Uterus (tissue), 4 donors: Measurements from ENCODE around the gene PRKG1. TPM values are rescaled to one million over a fixed set of nuclear protein-coding genes. Genes with fewer than 3 reads are reported as not detected.

Source experiments
- DNase-seq, 2 donors: peaks; one replicate each; pipeline ENCODE4 v3.0.0-alpha.2; 2019 to 2020
- H3K27ac ChIP-seq, 2 donors: fragments of 200-600 bp; sonication (generic); 1 replicate in 1 of 2; 2 replicates in 1 of 2; pipeline ENCODE4 v1.5.1; 2016 to 2018
- H3K27me3 ChIP-seq, 2 donors: fragments of 200-600 bp; sonication (generic); one replicate each; pipeline ENCODE4 v1.5.1; 2018 to 2019; ENCODE audit warnings: control low read depth in 1 of 2
- H3K36me3 ChIP-seq, 2 donors: fragments of 200-600 bp; sonication (generic); one replicate each; pipeline ENCODE4 v1.5.1; 2019; ENCODE audit warnings: control low read depth in 1 of 2
- H3K4me1 ChIP-seq, 2 donors: fragments of 200-600 bp; sonication (generic); one replicate each; pipeline ENCODE4 v1.5.1; 2018 to 2019; ENCODE audit warnings: control low read depth in 1 of 2
- H3K4me3 ChIP-seq, 2 donors: fragments of 200-600 bp; sonication (generic); 1 replicate in 1 of 2; 2 replicates in 1 of 2; pipeline ENCODE4 v1.5.1; 2018 to 2019; ENCODE audit warnings: mild to moderate bottlenecking in 1 of 2
- H3K9me3 ChIP-seq, 2 donors: fragments of 200-600 bp; sonication (generic); one replicate each; pipeline ENCODE4 v1.5.1; 2019; ENCODE audit warnings: control low read depth in 1 of 2
- POLR2A ChIP-seq, 2 donors: fragments of 450-650 bp; IDR thresholded peaks; one replicate each; pipeline ENCODE4 v1.6.1; 2016; ENCODE audit warnings: antibody characterized with exemption in 2 of 2, mild to moderate bottlenecking in 1 of 2, moderate library complexity in 1 of 2
- intact Hi-C: fragments of 100-400 bp; cut with DNase I; formaldehyde crosslinking; loops from one replicate; pipeline ENCODE4 v1.15.1; 2023; ENCODE audit warnings: low total_unique reads
- total RNA-seq, 4 donors: library from RNA; depleted of rRNA in 3 of 4; stranded (reverse); fragments of >200 nt in 3 of 4; gene quantifications; one replicate each; pipeline versions ENCODE4 v1.1.0 to v1.2.4, GENCODE V29; 2014 to 2023
- TF ChIP-seq, protein P1 (sequence below), 4 experiments: fragments of 200-600 bp in 2 of 4; fragments of 450-650 bp in 2 of 4; sonication (generic) in 2 of 4; IDR thresholded peaks; one replicate each; pipeline ENCODE4 v1.5.1; 2016 to 2019; ENCODE audit warnings: antibody characterized with exemption in 4 of 4, mild to moderate bottlenecking in 2 of 4, moderate library complexity in 1 of 4
- donor health status: DM: yes; HTN: yes; CAD: no.

Gene PRKG1
- total RNA-seq, 4 donors from 2014 or later: 32.4 to 136 (median 69.6) TPM

- intact Hi-C loops: no loop called here
- Histone ChIP-seq H3K4me1 (peaks cover 0 to 6% of the 10 kb centered on the region in 2 donors), H3K27ac (no peak overlapping the region), H3K9me3 (no peaks in the 10 kb centered on the region), H3K36me3 (no peaks in the 10 kb centered on the region), H3K4me3 (no peak overlapping the region), H3K27me3 (no peaks in the 10 kb centered on the region)
- TF ChIP-seq, protein P1, sequence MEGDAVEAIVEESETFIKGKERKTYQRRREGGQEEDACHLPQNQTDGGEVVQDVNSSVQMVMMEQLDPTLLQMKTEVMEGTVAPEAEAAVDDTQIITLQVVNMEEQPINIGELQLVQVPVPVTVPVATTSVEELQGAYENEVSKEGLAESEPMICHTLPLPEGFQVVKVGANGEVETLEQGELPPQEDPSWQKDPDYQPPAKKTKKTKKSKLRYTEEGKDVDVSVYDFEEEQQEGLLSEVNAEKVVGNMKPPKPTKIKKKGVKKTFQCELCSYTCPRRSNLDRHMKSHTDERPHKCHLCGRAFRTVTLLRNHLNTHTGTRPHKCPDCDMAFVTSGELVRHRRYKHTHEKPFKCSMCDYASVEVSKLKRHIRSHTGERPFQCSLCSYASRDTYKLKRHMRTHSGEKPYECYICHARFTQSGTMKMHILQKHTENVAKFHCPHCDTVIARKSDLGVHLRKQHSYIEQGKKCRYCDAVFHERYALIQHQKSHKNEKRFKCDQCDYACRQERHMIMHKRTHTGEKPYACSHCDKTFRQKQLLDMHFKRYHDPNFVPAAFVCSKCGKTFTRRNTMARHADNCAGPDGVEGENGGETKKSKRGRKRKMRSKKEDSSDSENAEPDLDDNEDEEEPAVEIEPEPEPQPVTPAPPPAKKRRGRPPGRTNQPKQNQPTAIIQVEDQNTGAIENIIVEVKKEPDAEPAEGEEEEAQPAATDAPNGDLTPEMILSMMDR (IDR thresholded peaks at IDR 0.05): no peak
- no peak for TF ChIP-seq POLR2A (IDR thresholded peaks at IDR 0.05)
- DNase-seq: no peak
Observed at GRCh38 chr10:51501396-51501795, 427.1 kb downstream of the PRKG1 start.

DNA sequence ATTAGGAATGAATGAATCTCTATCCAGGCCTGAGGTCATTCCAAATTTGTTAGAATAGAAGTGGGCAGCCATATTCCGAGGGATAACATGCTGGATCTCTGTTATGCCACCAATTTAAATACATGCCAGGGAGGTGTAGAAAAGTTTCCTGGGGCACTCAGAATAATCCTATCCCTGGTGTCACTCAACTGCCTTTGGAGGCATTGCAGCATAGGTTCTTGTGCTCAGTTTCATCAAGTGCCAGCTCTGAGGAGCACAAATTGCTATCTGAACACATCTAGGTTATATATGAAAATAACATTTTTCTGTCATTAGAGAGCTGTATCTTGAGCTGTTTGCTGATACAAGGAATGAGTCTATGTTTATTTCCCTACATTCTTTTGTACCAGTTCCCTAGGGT is 427.8 kb downstream of the PRKG1 start:
- intact Hi-C loops: no loop called here
- H3K36me3 ChIP-seq: no peaks in the 10 kb centered on the region
- H3K27ac ChIP-seq: no peak overlapping the region
- H3K4me3 ChIP-seq: no peak overlapping the region
- no peaks in the 10 kb centered on the region for H3K27me3 ChIP-seq
- no peak for DNase-seq
- no peak for TF ChIP-seq POLR2A (IDR thresholded peaks at IDR 0.05)
- TF ChIP-seq, protein P1 (IDR thresholded peaks at IDR 0.05): no peak
- peaks cover 0 to 6% of the 10 kb centered on the region in 2 donors for H3K4me1 ChIP-seq
- H3K9me3 ChIP-seq: no peaks in the 10 kb centered on the region

DNA sequence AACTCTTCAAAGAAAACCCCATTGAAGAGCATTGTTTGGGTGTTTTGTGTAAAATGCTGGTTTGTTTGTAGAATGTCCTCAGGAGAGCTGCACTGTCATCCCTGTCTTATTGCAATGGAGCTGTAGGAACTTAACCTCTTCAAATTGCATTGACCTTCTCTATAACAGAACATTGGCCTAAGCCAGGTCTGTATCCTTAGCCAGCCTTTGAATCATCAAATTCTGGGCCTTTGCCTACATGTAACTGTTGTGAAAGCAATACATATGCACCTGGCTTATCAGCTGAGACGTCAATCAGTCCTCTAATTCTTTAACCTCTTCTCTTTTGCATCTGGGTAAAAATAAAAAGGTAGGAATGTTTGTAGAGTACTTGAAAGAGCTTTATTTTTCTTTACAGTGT is 429.1 kb downstream of the PRKG1 start:
- no peak for DNase-seq
- Histone ChIP-seq H3K36me3 (no peaks in the 10 kb centered on the region), H3K9me3 (no peaks in the 10 kb centered on the region), H3K4me1 (peaks cover 0 to 6% of the 10 kb centered on the region in 2 donors), H3K27me3 (no peaks in the 10 kb centered on the region), H3K4me3 (no peak overlapping the region), H3K27ac (no peak overlapping the region)
- TF ChIP-seq, protein P1 (IDR thresholded peaks at IDR 0.05): no peak
- no peak for TF ChIP-seq POLR2A (IDR thresholded peaks at IDR 0.05)
- intact Hi-C loops: no loop called here

DNA sequence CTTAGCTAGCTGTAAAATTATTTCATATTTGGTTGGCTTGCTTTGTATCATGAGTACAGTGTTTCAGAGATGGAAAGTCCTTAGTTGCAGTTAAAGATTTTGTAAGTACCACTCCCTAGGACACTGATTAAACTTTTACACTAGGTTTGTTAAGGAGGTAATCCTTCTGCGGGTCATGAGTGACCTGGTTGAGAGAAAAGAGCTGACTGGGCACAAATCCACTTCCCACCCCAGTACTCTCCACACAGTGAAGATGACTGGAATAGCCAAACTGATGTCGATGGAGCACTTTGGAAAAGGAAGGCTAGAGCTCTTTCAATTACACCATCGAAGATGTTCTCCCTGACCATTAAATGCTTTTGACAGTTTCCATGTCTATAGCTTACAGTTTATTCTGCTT is 433.2 kb downstream of the PRKG1 start:
- no peaks in the 10 kb centered on the region for H3K36me3 ChIP-seq
- no peak overlapping the region for H3K4me3 ChIP-seq
- intact Hi-C loops: no loop called here
- no peak for DNase-seq
- no peak overlapping the region for H3K27ac ChIP-seq
- no peaks in the 10 kb centered on the region for H3K27me3 ChIP-seq
- H3K9me3 ChIP-seq: no peaks in the 10 kb centered on the region
- H3K4me1 ChIP-seq: no peaks in the 10 kb centered on the region
- TF ChIP-seq, protein P1 (IDR thresholded peaks at IDR 0.05): no peak
- no peak for TF ChIP-seq POLR2A (IDR thresholded peaks at IDR 0.05)

- H3K9me3 ChIP-seq: no peaks in the 10 kb centered on the region
- H3K4me3 ChIP-seq: no peak overlapping the region
- intact Hi-C loops: no loop called here
- H3K36me3 ChIP-seq: no peaks in the 10 kb centered on the region
- DNase-seq: no peak
- H3K27me3 ChIP-seq: no peaks in the 10 kb centered on the region
- no peaks in the 10 kb centered on the region for H3K4me1 ChIP-seq
- TF ChIP-seq, protein P1 (IDR thresholded peaks at IDR 0.05): no peak
- no peak for TF ChIP-seq POLR2A (IDR thresholded peaks at IDR 0.05)
- no peak overlapping the region for H3K27ac ChIP-seq
Observed at GRCh38 chr10:51508156-51508555, 433.9 kb downstream of the PRKG1 start.
